DMS 273 treated with DMSO at 0.1 percent for 48 hours (cell line): ENCODE results near the gene TXLNG.
"Not testable (repeated sequence)": the region's sequence is repeated elsewhere in the genome, so short reads cannot be mapped to it uniquely, and the experiment has no call there.

Source experiments
- DNase-seq: peaks from one replicate; lab custom pipeline; 2025; lab: John Stamatoyannopoulos, UW

Gene TXLNG

GRCh38 chrX:16839219-16839851, 53.1 kb downstream of the TXLNG start:
- no peak for DNase-seq

GRCh38 chrX:16839852-16840460, 53.7 kb downstream of the TXLNG start:
- DNase-seq, result no peak

- DNase-seq, result no peak
These were observed 56.4 kb downstream of the TXLNG start for GRCh38 chrX:16842684-16843083.

DNA sequence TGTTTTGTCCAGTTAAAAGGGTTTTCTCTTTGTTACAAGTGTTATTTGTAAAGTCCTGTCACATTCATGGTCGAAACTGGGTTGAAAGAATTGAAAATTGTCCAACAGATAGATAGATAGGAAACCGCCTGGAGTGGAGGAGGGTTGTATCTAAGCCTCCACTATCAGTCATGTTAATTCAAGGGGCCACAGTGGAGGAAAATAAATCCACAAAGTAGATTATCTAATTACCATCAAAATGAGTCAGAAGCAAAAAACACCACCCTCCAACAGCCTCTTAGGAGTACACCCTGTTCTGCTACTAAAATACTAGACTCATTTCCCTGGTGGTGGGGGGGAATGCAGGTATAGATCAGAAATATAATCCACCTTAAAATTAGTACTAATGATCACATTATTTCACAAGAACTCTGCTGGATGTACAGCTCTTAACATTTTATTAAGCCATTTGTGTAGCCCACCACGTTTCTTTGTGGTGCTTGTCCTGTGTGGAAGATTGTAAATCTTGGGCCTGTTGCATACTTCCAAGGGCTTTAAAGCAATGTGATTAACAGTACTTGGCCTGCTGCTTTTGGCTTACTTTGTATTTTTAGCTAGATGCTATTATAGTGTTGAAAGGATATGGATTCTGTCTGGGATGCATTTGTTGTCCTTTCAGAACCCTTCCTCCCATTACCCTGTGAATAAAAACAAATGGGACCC, 57.1 kb downstream of the TXLNG start:
- no peak for DNase-seq

DNA sequence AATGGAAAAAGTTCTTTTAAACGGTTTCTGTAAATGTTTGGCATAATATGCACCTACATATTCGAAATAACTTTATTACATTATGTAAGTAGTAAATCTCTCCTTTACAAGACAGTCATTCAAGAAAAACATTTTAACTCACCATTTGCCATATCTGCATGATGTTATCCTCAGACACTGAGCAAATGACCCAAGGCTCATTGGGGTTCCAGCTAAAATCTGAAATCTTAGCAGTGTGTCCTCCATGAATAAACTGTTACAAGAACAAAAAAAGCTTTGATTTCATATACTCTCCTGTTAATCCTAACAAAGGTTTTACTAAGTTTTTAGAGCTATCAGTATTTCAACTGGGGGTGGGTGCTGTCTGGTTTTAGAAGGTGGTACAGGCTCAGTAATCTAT, 59.4 kb downstream of the TXLNG start:
- DNase-seq, result no peak

DNA sequence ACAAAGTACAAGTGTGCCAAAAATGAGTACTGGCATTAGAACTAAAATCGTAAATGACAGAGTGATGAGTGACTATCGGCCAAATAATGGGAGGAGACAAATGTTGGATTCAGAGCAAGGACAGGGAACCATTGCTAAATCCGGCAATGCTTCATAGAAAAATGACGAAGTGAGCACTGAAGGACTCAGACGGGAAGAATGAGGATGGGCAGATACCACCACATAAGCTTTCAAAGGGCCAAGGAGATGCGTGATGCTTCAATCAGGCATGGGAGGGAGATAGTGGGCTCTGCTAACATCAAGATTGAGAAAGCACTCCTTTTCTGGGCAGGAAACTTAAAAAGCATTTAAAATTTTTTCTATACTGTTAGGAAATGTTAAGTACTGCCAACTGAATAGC, 62.3 kb downstream of the TXLNG start:
- DNase-seq, result no peak

DNA sequence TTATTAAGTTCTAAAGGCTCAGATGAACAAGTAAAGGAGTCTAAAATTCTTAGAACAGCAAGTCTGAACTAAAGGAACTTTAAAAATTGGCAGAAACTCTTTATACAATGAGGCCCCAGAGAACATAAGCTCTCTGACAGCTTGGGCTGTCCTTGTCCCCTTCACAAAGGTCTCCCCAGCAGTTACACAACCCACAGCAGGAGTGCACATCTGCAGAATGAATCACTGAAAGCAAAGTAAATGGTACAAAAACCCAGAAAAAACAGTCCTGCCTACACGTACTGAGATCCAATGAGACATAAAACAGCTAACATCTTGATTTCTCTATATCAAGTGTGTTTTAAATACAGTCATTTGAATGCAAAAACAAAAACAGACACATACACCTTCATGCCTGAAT, 65.2 kb downstream of the TXLNG start:
- no peak for DNase-seq

- DNase-seq, result no peak
These were observed 65.6 kb downstream of the TXLNG start for GRCh38 chrX:16851827-16852226.

DNA sequence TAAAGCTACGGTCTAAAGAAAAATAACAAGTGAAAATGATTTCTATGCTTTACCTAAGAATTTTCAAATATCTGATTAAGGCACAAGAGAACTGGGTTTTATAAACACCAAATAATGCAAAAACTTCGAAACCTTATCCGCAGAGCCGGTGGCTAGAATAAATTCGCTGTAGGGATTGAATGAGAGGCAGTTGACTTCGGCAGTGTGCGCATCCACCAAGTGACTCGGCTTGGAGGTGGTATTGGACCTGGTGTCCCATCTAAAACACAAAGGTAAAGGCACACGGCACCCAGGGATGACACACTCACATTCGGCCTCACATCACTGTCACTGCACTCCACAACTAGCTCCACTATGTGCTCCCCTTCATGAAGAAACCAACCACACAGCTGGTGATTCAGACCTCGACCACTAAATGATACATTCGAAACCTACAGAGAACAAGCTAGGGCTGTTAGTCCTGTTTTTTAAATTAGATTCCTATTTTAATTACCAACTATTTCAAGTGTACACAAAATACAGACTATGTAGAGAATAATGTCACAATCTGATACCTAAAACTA, 66.4 kb downstream of the TXLNG start:
- no peak for DNase-seq

DNA sequence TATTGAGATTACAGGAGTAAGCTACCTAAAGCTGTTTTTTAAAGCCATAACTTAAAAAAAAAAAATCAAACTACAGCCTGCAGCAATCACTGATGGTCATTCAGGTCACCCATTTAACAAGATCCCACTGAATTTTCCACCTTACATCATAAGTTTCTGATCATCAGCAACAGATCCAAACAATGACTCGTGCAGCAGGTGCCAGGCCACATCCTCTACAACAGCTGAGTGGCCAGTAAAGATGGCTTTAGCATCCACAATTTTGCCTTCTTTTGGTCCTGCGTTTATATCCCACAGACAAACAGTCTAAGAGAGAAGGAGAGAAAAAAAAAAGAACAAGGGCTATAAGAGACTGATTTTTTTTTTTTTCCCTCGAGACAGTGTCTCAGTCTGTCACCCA, 67.3 kb downstream of the TXLNG start:
- DNase-seq, result no peak

GRCh38 chrX:16855363-16856075, 69.3 kb downstream of the TXLNG start:
- DNase-seq, result no peak

DNA sequence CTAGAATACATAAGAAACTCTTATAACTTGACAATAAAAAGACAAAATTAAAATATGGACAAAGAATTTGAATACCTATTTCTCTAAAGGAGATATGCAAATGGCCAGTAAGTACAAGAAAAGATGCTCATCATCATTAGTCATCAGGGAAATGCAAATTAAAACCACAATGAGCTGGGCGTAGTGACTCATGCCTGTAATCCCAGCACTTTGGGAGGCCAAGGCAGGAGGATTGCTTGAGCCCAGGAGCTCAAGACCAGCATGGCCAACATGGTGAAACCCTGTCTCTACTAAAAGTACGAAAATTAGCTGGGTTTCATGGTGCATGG, 69.8 kb downstream of the TXLNG start:
- not testable (repeated sequence) for DNase-seq

GRCh38 chrX:16856744-16857143, 70.5 kb downstream of the TXLNG start:
- DNase-seq, result no peak

DNA sequence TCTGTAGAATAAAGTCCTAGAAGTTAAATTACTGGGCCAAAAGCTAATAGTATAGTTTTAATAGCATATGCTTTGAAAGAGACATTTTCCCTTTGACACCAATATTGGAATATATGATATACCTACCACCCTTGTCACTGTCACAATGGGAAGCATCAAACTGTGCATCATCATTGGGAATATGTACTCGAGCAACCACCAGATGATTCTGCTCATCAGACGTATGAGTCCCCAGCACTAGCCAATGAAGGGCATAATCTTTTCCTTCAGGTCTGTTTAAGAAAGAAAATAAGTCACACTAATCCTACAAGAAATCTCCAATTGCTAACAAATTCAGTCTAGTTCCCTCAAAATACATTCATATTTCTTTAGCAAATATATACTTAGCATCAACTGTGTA, 76.6 kb downstream of the TXLNG start:
- no peak for DNase-seq

DNA sequence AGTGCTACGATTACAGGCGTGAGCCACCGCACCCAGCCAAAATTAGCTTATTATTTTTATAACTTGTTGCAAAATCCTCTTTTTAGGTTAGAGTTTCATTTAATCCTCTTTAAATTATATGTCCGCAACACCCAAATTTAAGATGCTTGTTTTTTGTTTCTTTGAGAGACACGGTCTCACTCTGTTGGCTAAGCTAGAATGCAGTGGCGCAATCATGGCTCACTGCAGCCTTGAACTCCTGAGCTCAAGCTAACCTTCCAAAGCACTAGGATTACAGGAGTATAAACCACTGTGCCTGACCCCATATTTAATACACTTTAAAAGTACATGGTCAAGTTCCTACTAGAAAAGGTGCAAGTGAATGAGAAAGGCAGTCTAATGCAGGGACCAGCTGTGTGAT, 81.7 kb downstream of the TXLNG start:
- DNase-seq, result no peak

DNA sequence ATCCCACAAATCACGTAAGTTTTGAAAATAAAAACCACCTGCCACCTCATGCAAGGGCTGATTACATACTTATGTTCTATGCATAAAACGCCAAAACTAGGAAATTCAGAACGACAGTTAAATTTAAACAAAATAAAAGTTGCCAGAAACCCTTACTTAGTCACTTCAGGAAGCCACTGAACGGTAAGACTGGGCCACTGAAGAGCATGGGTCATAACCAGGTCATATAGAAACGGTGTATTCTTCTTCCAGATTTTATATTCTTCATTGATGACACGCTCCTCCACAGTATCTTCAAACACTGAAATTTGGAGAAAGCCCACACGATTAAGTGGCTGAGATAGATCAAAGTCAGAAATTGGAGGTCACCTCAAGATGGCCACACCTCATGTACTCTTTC, 82.7 kb downstream of the TXLNG start:
- DNase-seq, result no peak

GRCh38 chrX:16869393-16870094, 83.3 kb downstream of the TXLNG start:
- no peak for DNase-seq

GRCh38 chrX:16870095-16870861, 84.0 kb downstream of the TXLNG start, which contains the start of gene RBBP7:
Gene RBBP7, minus strand, starts transcription at chrX:16870362. Its CDS starts 309 bp downstream, at chrX:16870053.
- DNase-seq, result peak; percentile 75

GRCh38 chrX:16870862-16871815, 84.9 kb downstream of the TXLNG start:
- DNase-seq, result no peak

- no peak for DNase-seq
These were observed 86.8 kb downstream of the TXLNG start for GRCh38 chrX:16873106-16873505.
